Type B pancreatic cell (in vitro differentiated cells): ENCODE results near the gene IL21R. TPM values are rescaled to one million over a fixed set of nuclear protein-coding genes. Genes with fewer than 3 reads are reported as not detected.

ENCODE experiments used
- DNase-seq: peaks from one replicate; pipeline ENCODE4 v3.0.0; 2021; ENCODE audit warnings: mixed read lengths; ENCODE audit not compliant: unreplicated experiment; ENCODE audit errors: extremely low spot score
- H3K27ac Mint-ChIP-seq: 2 replicates; pipeline ENCODE4 v1.8.0; 2021; ENCODE audit warnings: mild to moderate bottlenecking, mixed read lengths
- H3K27me3 Mint-ChIP-seq: 2 replicates; pipeline ENCODE4 v1.8.0; 2021; ENCODE audit warnings: mixed read lengths
- H3K36me3 Mint-ChIP-seq: 2 replicates; pipeline ENCODE4 v1.8.0; 2021; ENCODE audit warnings: mixed read lengths
- H3K4me1 Mint-ChIP-seq: one replicate; pipeline ENCODE4 v1.8.0; 2021; ENCODE audit warnings: mixed read lengths; ENCODE audit not compliant: unreplicated experiment
- H3K4me3 Mint-ChIP-seq: 2 replicates; pipeline ENCODE4 v1.8.0; 2021; ENCODE audit warnings: mild to moderate bottlenecking, mixed read lengths
- H3K9me3 Mint-ChIP-seq: 2 replicates; pipeline ENCODE4 v1.8.0; 2021; ENCODE audit warnings: mixed read lengths
- CTCF ChIP-seq: fragments of 200-600 bp; sonication (generic); conservative IDR thresholded peaks from 2 replicates; pipeline ENCODE4 v1.5.0; 2021; ENCODE audit warnings: antibody characterized with exemption, mild to moderate bottlenecking
- total RNA-seq: library from RNA; stranded (reverse); gene quantifications from 2 replicates; pipeline ENCODE4 v1.2.1, GENCODE V29; 2021; ENCODE audit warnings: low replicate concordance

IL21R gene
- total RNA-seq, 1 donor from 2014 or later, result 0.29 TPM

GRCh38 chr16:27471661-27472060, 69.7 kb downstream of the IL21R start:
- Mint-ChIP-seq H3K27ac (no peak overlapping the region), H3K27me3 (no peaks in the 10 kb centered on the region), H3K4me3 (no peak overlapping the region), H3K36me3 (peaks cover 58% of the 10 kb centered on the region), H3K9me3 (no peaks in the 10 kb centered on the region), H3K4me1 (no peaks in the 10 kb centered on the region)
- TF ChIP-seq CTCF, result no peak
- DNase-seq, result no peak

GRCh38 chr16:27472091-27473020, 70.4 kb downstream of the IL21R start:
- Mint-ChIP-seq H3K36me3 (peaks cover 54% of the 10 kb centered on the region), H3K27ac (no peak overlapping the region), H3K9me3 (no peaks in the 10 kb centered on the region), H3K4me3 (no peak overlapping the region), H3K27me3 (no peaks in the 10 kb centered on the region), H3K4me1 (no peaks in the 10 kb centered on the region)
- TF ChIP-seq CTCF, result no peak
- DNase-seq, result no peak

GRCh38 chr16:27473101-27473900, 71.3 kb downstream of the IL21R start:
- no peak overlapping the region for H3K27ac Mint-ChIP-seq
- H3K4me1 Mint-ChIP-seq, result no peaks in the 10 kb centered on the region
- no peaks in the 10 kb centered on the region for H3K27me3 Mint-ChIP-seq
- no peak for TF ChIP-seq CTCF
- no peak for DNase-seq
- H3K4me3 Mint-ChIP-seq, result no peak overlapping the region
- H3K36me3 Mint-ChIP-seq, result peaks cover 48% of the 10 kb centered on the region
- no peaks in the 10 kb centered on the region for H3K9me3 Mint-ChIP-seq

GRCh38 chr16:27474041-27474440, 72.1 kb downstream of the IL21R start:
- Mint-ChIP-seq H3K27me3 (no peaks in the 10 kb centered on the region), H3K4me1 (no peaks in the 10 kb centered on the region), H3K27ac (no peak overlapping the region), H3K36me3 (peaks cover 52% of the 10 kb centered on the region), H3K9me3 (no peaks in the 10 kb centered on the region), H3K4me3 (no peak overlapping the region)
- TF ChIP-seq CTCF, result no peak
- no peak for DNase-seq

- H3K4me3 Mint-ChIP-seq, result no peak overlapping the region
- DNase-seq, result no peak
- TF ChIP-seq CTCF, result no peak
- H3K27ac Mint-ChIP-seq, result no peak overlapping the region
- H3K4me1 Mint-ChIP-seq, result no peaks in the 10 kb centered on the region
- no peaks in the 10 kb centered on the region for H3K9me3 Mint-ChIP-seq
- no peaks in the 10 kb centered on the region for H3K27me3 Mint-ChIP-seq
- peaks cover 48% of the 10 kb centered on the region for H3K36me3 Mint-ChIP-seq
Measured at GRCh38 chr16:27474921-27475320, 72.9 kb downstream of the IL21R start.
